GM12878 (cell line): ENCODE data around the gene MBD5. TPM values are rescaled to one million over a fixed set of nuclear protein-coding genes. Genes with fewer than 3 reads are reported as not detected.

Source experiments
- ATAC-seq: fragments of 200-7000 bp; cut with Tn5 transposase; 3 replicates; pipeline ENCODE4 v1.9.1; 2020; ENCODE audit warnings: mild to moderate bottlenecking, moderate library complexity
- BruUV-seq: library from RNA; stranded (reverse); fragments of 400-500 nt; replicated peaks from 2 replicates; lab custom pipeline; 2021; lab: Mats Ljungman, UMichigan
- CTCF ChIA-PET: fragments of 300-600 bp; sonication (Branson Sonifier 250); formaldehyde crosslinking; extraction: SDS; loops from one replicate; lab custom pipeline; 2021; ENCODE audit warnings: inconsistent platforms; lab: Yijun Ruan, JAX
- POLR2A ChIA-PET: fragments of 350-600 bp; formaldehyde crosslinking; extraction: SDS; loops from one replicate; lab custom pipeline; 2021; ENCODE audit warnings: inconsistent platforms; lab: Charles Lee
- RAD21 ChIA-PET: fragments of 300-600 bp; sonication (Branson Sonifier 250); formaldehyde crosslinking; loops from one replicate; lab custom pipeline; 2023; ENCODE audit warnings: antibody characterized with exemption; ENCODE audit not compliant: unreplicated experiment; lab: Charles Lee
- SMC1A ChIA-PET: fragments of 300-600 bp; sonication (Branson Sonifier 250); formaldehyde crosslinking; loops from one replicate; lab custom pipeline; 2023; ENCODE audit not compliant: unreplicated experiment, uncharacterized antibody; lab: Charles Lee
- DNase-seq: peaks from one replicate; pipeline ENCODE4 v3.0.0-alpha.2; 2011; ENCODE audit warnings: low read depth, low spot score
- FAIRE-seq: peaks from 3 replicates; lab custom pipeline; 2011; peaks lifted over from hg19 to GRCh38; lab: Jason Lieb, UNC
- H2AFZ ChIP-seq: 2 replicates; pipeline ENCODE4 v1.6.0; 2011; ENCODE audit warnings: low read depth, low read length, control low read depth; ENCODE audit not compliant: control insufficient read depth
- H3K27ac ChIP-seq: 2 replicates; pipeline ENCODE4 v1.5.1; 2011; ENCODE audit warnings: control low read depth; ENCODE audit not compliant: control insufficient read depth, insufficient read depth
- H3K27me3 ChIP-seq, 2 experiments: replicated peaks in 1 of 2; 2 replicates each; pipeline versions ENCODE4 v1.6.0 to v1.6.1; 2011; ENCODE audit warnings: low read length in 1 of 2; ENCODE audit not compliant: control insufficient read depth in 2 of 2, insufficient read depth in 2 of 2
- H3K36me3 ChIP-seq, 2 experiments: 2 replicates each; pipeline ENCODE4 v1.5.1; 2011; ENCODE audit warnings: low read length in 1 of 2; ENCODE audit not compliant: control insufficient read depth in 2 of 2, insufficient read depth in 2 of 2
- H3K4me1 ChIP-seq: 2 replicates; pipeline ENCODE4 v1.6.1; 2011; ENCODE audit warnings: mild to moderate bottlenecking, low read length, moderate library complexity, mixed read lengths; ENCODE audit not compliant: control insufficient read depth, insufficient read depth
- H3K4me2 ChIP-seq: 2 replicates; pipeline ENCODE4 v1.6.0; 2011; ENCODE audit warnings: control low read depth; ENCODE audit not compliant: control insufficient read depth, insufficient read depth
- H3K4me3 ChIP-seq: fragments of 200-600 bp; sonication (generic); 2 replicates; pipeline ENCODE4 v1.5.1; 2016
- H3K79me2 ChIP-seq: 2 replicates; pipeline ENCODE4 v1.6.0; 2011; ENCODE audit warnings: low read length; ENCODE audit not compliant: control insufficient read depth, insufficient read depth
- H3K9ac ChIP-seq: 2 replicates; pipeline ENCODE4 v1.8.0; 2011; ENCODE audit warnings: low read length, control low read depth, mixed read lengths; ENCODE audit not compliant: control insufficient read depth, insufficient read depth
- H3K9me3 ChIP-seq: replicated peaks from 3 replicates; pipeline ENCODE4 v1.5.1; 2011; ENCODE audit warnings: mild to moderate bottlenecking, low read length; ENCODE audit not compliant: control insufficient read depth, insufficient read depth
- H4K20me1 ChIP-seq: 2 replicates; pipeline ENCODE4 v1.6.0; 2011; ENCODE audit not compliant: control insufficient read depth, insufficient read depth
- BCLAF1 ChIP-seq: fragments of 450-650 bp; IDR thresholded peaks from 2 replicates; pipeline ENCODE4 v1.6.1; 2017; ENCODE audit warnings: antibody characterized with exemption, mild to moderate bottlenecking, moderate library complexity
- GATAD2B ChIP-seq: fragments of 450-650 bp; conservative IDR thresholded peaks from 2 replicates; pipeline ENCODE4 v1.6.1; 2017; ENCODE audit warnings: low read depth, mild to moderate bottlenecking, moderate library complexity
- MLLT1 ChIP-seq: fragments of 450-650 bp; IDR thresholded peaks from 2 replicates; pipeline ENCODE4 v1.6.1; 2016; ENCODE audit warnings: mild to moderate bottlenecking
- MYB ChIP-seq: fragments of 150-350 bp; IDR thresholded peaks from 2 replicates; pipeline ENCODE4 v1.6.1; 2014; ENCODE audit warnings: mild to moderate bottlenecking, low read depth, low read length, borderline replicate concordance
- NFYA ChIP-seq: IDR thresholded peaks from 2 replicates; pipeline ENCODE4 v1.6.1; 2011; ENCODE audit warnings: low read depth, mild to moderate bottlenecking, low read length, improper control_type of control experiment, borderline replicate concordance
- NR2C2 ChIP-seq: IDR thresholded peaks from 2 replicates; pipeline ENCODE4 v1.6.1; 2011; ENCODE audit warnings: borderline replicate concordance, low read depth; ENCODE audit not compliant: control insufficient read depth, insufficient read length
- NR2F1 ChIP-seq: fragments of 450-650 bp; conservative IDR thresholded peaks from 2 replicates; pipeline ENCODE4 v1.6.1; 2017; ENCODE audit warnings: mild to moderate bottlenecking
- TAF1 ChIP-seq: IDR thresholded peaks from 2 replicates; pipeline ENCODE4 v1.6.1; 2011; ENCODE audit warnings: mild to moderate bottlenecking, low read depth, low read length, borderline replicate concordance
- ZBED1 ChIP-seq: IDR thresholded peaks from 2 replicates; pipeline ENCODE4 v1.6.1; 2016; ENCODE audit warnings: borderline replicate concordance
- ZBTB11 ChIP-seq: fragments of 450-650 bp; formaldehyde crosslinking; IDR thresholded peaks from 2 replicates; pipeline ENCODE4 v1.5.0; 2022; ENCODE audit warnings: mild to moderate bottlenecking, missing genetic modification characterization
- ZNF384 ChIP-seq: IDR thresholded peaks from 2 replicates; pipeline ENCODE4 v1.6.1; 2012; ENCODE audit warnings: low read depth, mild to moderate bottlenecking, low read length, improper control_type of control experiment, borderline replicate concordance
- ZNF592 ChIP-seq: fragments of 450-650 bp; IDR thresholded peaks from 2 replicates; pipeline ENCODE4 v1.6.1; 2017; ENCODE audit warnings: mild to moderate bottlenecking, moderate library complexity
- ZNF622 ChIP-seq: fragments of 450-650 bp; IDR thresholded peaks from 2 replicates; pipeline ENCODE4 v1.6.1; 2017; ENCODE audit warnings: mild to moderate bottlenecking, inconsistent platforms
- WGBS: methylation state at CpG from one replicate; pipeline ENCODE4 v1.1.6; 2016; ENCODE audit warnings: low lambda C conversion rate; ENCODE audit not compliant: insufficient replicate concordance, insufficient coverage; ENCODE audit errors: missing lambda C conversion rate; 5-methylcytosine and 5-hydroxymethylcytosine counted together
- in situ Hi-C: fragments of 300-500 bp; cut with MboI; formaldehyde crosslinking; loops from 9 replicates; pipeline ENCODE4 v1.14.3; 2018; ENCODE audit warnings: mixed read lengths
- intact Hi-C: fragments of 100-400 bp; cut with micrococcal nuclease; formaldehyde crosslinking; loops from one replicate; pipeline ENCODE4 v1.14.2; 2022; ENCODE audit not compliant: unreplicated experiment
- polyA plus RNA-seq, 11 experiments: library from polyadenylated mRNA; depleted of rRNA in 4 of 11; unstranded in 6 of 11; stranded (reverse) in 5 of 11; fragments of >200 nt; fragmentation: Nextera tagmentation in 4 of 11; fragmentation: Illumina TruSeq in 1 of 11; extraction: Ambion mirVana in 4 of 11; extraction: Trizol in 1 of 11; gene quantifications; 1 replicate in 1 of 11; 2 replicates in 10 of 11; pipeline versions ENCODE4 v1.2.1 to v1.2.3, GENCODE V29; 2011 to 2016; ENCODE audit warnings: inconsistent platforms in 2 of 11, missing spikeins in 2 of 11, low read depth in 1 of 11
- total RNA-seq, 4 experiments: library from RNA; depleted of rRNA in 3 of 4; stranded (reverse); fragments of >200 nt in 3 of 4; fragmentation: Illumina TruSeq in 1 of 4; extraction: Trizol in 1 of 4; gene quantifications; 2 replicates each; pipeline versions ENCODE4 v1.2.1 to v1.2.3, GENCODE V29; 2013 to 2021

MBD5 gene
- total and polyA plus RNA-seq, 10 of the 15 experiments (the other 5 are each of a cell fraction or from before 2014, with no cell fraction given) = 7.4 to 58.0 (median 21.2) TPM

GRCh38 chr2:148416248-148416647, 395.4 kb downstream of the MBD5 start:
- H3K79me2 ChIP-seq = no peaks in the 10 kb centered on the region
- ChIA-PET RAD21 (no interaction called here), CTCF (no interaction called here), SMC1A (interaction anchor here (0.8 kb wide), 1 partner anchor 21 kb away, joined by 3 read pairs; no protein-coding TSS in a partner anchor), POLR2A (no interaction called here)
- no peak overlapping the region for H3K27ac ChIP-seq
- WGBS = 90% methylated on average over 1 of the region's 1 CpG
- intact Hi-C loops = no loop called here
- no peak overlapping the region for H3K4me2 ChIP-seq
- no peak overlapping the region for H3K9ac ChIP-seq
- DNase-seq (no peak), ATAC-seq (no peak), FAIRE-seq (no peak)
- H2AFZ ChIP-seq = no peak overlapping the region
- no peak overlapping the region for H3K4me3 ChIP-seq
- H4K20me1 ChIP-seq = no peaks in the 10 kb centered on the region
- no peaks in the 10 kb centered on the region for H3K36me3 ChIP-seq
- BruUV-seq = no TSS peak
- H3K4me1 ChIP-seq = no peaks in the 10 kb centered on the region
- peaks cover 6% of the 10 kb centered on the region for H3K9me3 ChIP-seq
- no peaks in the 10 kb centered on the region for H3K27me3 ChIP-seq
- in situ Hi-C loops = no loop called here
- TF ChIP-seq ZBTB11 (CRISPR knock-in tag) (no peak), MLLT1 (no peak), ZNF622 (no peak), GATAD2B (no peak), NR2C2 (no peak), NFYA (no peak), ZBED1 (no peak), ZNF592 (no peak), TAF1 (no peak), MYB (no peak), ZNF384 (no peak), NR2F1 (no peak), BCLAF1 (no peak)
